Measurements from ENCODE around the gene SLC5A11.

The SLC5A11 gene

DNA sequence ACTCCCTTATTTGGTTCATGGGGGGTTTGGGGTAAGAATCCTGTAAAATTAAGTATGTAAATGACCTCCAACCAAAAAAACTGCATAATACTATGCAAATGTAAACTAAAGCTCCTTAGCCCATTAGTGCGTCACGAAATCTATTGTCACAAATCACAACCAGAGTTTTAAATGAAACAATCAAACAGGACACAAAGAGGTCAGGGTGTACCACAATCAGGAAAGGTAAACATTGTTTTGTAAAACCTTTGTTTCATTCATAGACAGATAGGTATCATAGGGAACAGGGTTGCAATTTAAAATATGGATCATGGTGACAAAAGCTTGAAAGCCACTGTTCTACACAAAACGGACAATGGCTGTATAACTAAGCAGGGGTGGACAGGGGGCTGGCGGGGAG is 108.4 kb downstream of the SLC5A11 start:
- no peak overlapping the region for H3K4me3 Mint-ChIP-seq
- no peak for TF ChIP-seq CTCF (IDR thresholded peaks at IDR 0.05; ENCODE audit: unreplicated experiment in 3 of 3)
- H3K36me3 Mint-ChIP-seq (ENCODE audit: low read depth) = peaks cover 70% of the 10 kb centered on the region
- no peaks in the 10 kb centered on the region for H3K27me3 Mint-ChIP-seq (ENCODE audit: low read depth)
- no peak overlapping the region for H3K27ac Mint-ChIP-seq
- no peaks in the 10 kb centered on the region for H3K4me1 Mint-ChIP-seq
- no peaks in the 10 kb centered on the region for H3K9me3 Mint-ChIP-seq

DNA sequence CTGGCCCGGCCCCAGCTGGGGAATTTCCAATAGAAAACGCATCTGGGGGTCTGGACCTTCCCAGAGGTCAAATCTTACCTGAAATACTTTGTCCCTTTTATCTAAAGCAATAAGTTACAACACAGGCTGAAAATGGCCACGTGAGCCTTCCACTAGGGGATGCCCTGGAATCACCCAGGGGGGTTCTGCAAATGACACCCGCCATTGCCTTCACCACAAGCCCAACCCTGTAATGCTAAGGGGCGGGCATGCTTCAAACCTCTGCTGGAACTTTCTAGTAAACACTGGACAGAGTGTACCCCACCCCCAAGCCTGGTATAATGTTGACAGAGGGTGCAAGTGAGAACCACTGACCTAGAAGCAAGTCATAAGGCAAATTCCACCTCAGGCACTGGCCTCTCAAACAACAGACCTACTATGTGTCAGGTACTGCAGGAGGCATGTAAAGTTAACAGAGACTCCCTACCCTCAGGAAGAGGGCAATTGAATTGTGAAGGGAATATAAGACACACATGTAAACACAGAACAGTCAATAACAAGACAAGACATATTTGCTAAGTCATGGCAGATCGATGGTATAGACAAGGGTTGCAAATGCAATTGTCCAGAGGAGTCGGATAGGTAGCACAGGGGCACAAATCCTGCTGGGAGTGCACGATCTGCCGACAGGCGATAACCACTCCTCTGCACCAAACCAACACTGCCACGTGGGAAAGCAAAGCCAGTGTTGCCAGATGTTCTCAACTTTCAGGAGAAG is 110.4 kb downstream of the SLC5A11 start:
- no peaks in the 10 kb centered on the region for H3K27me3 Mint-ChIP-seq (ENCODE audit: low read depth)
- H3K36me3 Mint-ChIP-seq (ENCODE audit: low read depth) = peaks cover 75% of the 10 kb centered on the region
- TF ChIP-seq CTCF (IDR thresholded peaks at IDR 0.05; ENCODE audit: unreplicated experiment in 3 of 3) = no peak
- no peaks in the 10 kb centered on the region for H3K4me1 Mint-ChIP-seq
- H3K4me3 Mint-ChIP-seq = no peak overlapping the region
- H3K9me3 Mint-ChIP-seq = no peaks in the 10 kb centered on the region
- H3K27ac Mint-ChIP-seq = no peak overlapping the region

DNA sequence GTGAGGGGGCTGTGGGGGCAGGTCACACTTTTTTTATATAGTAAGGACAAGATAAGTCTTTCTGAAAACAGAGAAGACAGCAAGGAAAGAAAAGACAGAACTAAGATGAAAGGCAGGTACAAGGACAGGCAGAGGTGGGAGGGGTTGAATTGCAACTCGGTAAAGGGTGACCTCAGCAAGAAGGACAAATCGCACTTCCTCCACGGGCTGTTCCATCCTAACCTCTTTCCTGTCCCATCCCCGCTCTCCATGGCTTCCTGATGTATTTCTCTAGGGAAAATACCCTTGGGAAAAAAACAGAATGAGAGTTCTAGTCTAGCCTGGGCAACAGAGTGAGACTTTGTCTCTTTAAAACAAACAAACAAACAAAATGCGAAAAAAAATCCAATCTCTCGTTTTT is 112.1 kb downstream of the SLC5A11 start:
- no peak overlapping the region for H3K27ac Mint-ChIP-seq
- no peaks in the 10 kb centered on the region for H3K4me1 Mint-ChIP-seq
- no peak overlapping the region for H3K4me3 Mint-ChIP-seq
- no peaks in the 10 kb centered on the region for H3K27me3 Mint-ChIP-seq (ENCODE audit: low read depth)
- H3K9me3 Mint-ChIP-seq = peaks cover 9% of the 10 kb centered on the region
- H3K36me3 Mint-ChIP-seq (ENCODE audit: low read depth) = peaks cover 84% of the 10 kb centered on the region
- TF ChIP-seq CTCF (IDR thresholded peaks at IDR 0.05; ENCODE audit: unreplicated experiment in 3 of 3) = no peak
